Measurements from ENCODE around the gene CLCNKA. TPM values are rescaled to one million over a fixed set of nuclear protein-coding genes. Genes with fewer than 3 reads are reported as not detected.

Gene CLCNKA
- total RNA-seq, 1 experiment from 2014 or later: 0.10 TPM

GRCh38 chr1:16006010-16006409, 15.8 kb upstream of the CLCNKA start:
- no TSS peak for BruUV-seq (replicated peaks)
- Histone ChIP-seq H3K9me3 (ENCODE audit: control insufficient read depth in 1 of 2, insufficient read depth in 1 of 2, low read depth in 1 of 2, low read length in 2 of 2) (no peaks in the 10 kb centered on the region), H3K27ac (ENCODE audit: low read depth, low read length) (no peak overlapping the region), H3K9ac (ENCODE audit: low read length) (no peak overlapping the region), H3K4me3 (replicated peaks in 1 of 2; ENCODE audit: low read depth in 1 of 2, low read length in 2 of 2) (no peak overlapping the region), H3K36me3 (ENCODE audit: control insufficient read depth in 1 of 2, insufficient read depth in 2 of 2, low read length in 2 of 2) (no peaks in the 10 kb centered on the region), H4K20me1 (ENCODE audit: insufficient read depth) (no peaks in the 10 kb centered on the region), H3K27me3 (ENCODE audit: insufficient read depth, low read length) (no peaks in the 10 kb centered on the region), H3K9me2 (ENCODE audit: insufficient read depth) (no peaks in the 10 kb centered on the region), H3K79me2 (ENCODE audit: insufficient read depth, low read length) (no peaks in the 10 kb centered on the region), H3K4me1 (ENCODE audit: control insufficient read depth in 1 of 2, insufficient read depth in 2 of 2, low read length in 2 of 2) (peaks cover 0 to 5% of the 10 kb centered on the region in 2 experiments; a peak in 1 of 4 replicates), H3K4me2 (ENCODE audit: low read length) (no peak overlapping the region), H2AFZ (ENCODE audit: low read depth, low read length, poor library complexity, severe bottlenecking) (no peak overlapping the region)
- ChIA-PET RAD21 (ENCODE audit: low non-redundant PET in 1 of 2, low total read pairs in 2 of 2, uncharacterized antibody in 2 of 2, unreplicated experiment in 2 of 2) (no interaction called here), CTCF (no interaction called here), POLR2A (no interaction called here)
- DNase-seq (ENCODE audit: low read depth, low spot score) (no peak), ATAC-seq (no peak)
- TF ChIP-seq CEBPB (IDR thresholded peaks at IDR 0.05; ENCODE audit: low read depth) (no peak), POLR2A (IDR thresholded peaks at IDR 0.05; ENCODE audit: borderline replicate concordance, extremely low read depth, insufficient read depth, insufficient read length) (no peak), ZFX (IDR thresholded peaks at IDR 0.05) (no peak), RAD21 (IDR thresholded peaks at IDR 0.05; ENCODE audit: low read depth) (no peak), FOSL1 (IDR thresholded peaks at IDR 0.05; ENCODE audit: low read depth) (no peak), EGR1 (IDR thresholded peaks at IDR 0.05; ENCODE audit: low read depth) (no peak), EZH2 (IDR thresholded peaks at IDR 0.05) (no peak), ZNF274 (IDR thresholded peaks at IDR 0.05; ENCODE audit: low read depth, low read length) (no peak), REST (IDR thresholded peaks at IDR 0.05; ENCODE audit: low read depth) (no peak), YY1 (IDR thresholded peaks at IDR 0.05; ENCODE audit: extremely low read depth, insufficient replicate concordance, low read depth, low read length) (no peak), ATF3 (IDR thresholded peaks at IDR 0.05) (no peak), JUND (IDR thresholded peaks at IDR 0.05) (no peak), SP1 (IDR thresholded peaks at IDR 0.05; ENCODE audit: low read depth) (no peak), POLR2AphosphoS5 (IDR thresholded peaks at IDR 0.05; ENCODE audit: low read depth, low read length) (no peak), SRF (IDR thresholded peaks at IDR 0.05; ENCODE audit: low read depth) (no peak), SIN3A (IDR thresholded peaks at IDR 0.05; ENCODE audit: low read depth) (no peak), CTCF (IDR thresholded peaks at IDR 0.05 in 2 of 3, conservative IDR thresholded peaks at IDR 0.05 in 1 of 3; ENCODE audit: borderline replicate concordance in 1 of 3, insufficient read depth in 1 of 3, low read depth in 2 of 3, low read length in 2 of 3) (no peak), ELF1 (IDR thresholded peaks at IDR 0.05; ENCODE audit: borderline replicate concordance, low read depth) (no peak)
- intact Hi-C loops (cut with micrococcal nuclease): loop anchor here (10.0 kb wide), 1 partner anchor 179 kb away; no protein-coding TSS in a partner anchor
